ENCODE results near the gene NFIA. TPM values are rescaled to one million over a fixed set of nuclear protein-coding genes. Genes with fewer than 3 reads are reported as not detected.

The NFIA gene
- total RNA-seq, 1 experiment from 2014 or later: 0.35 TPM

DNA sequence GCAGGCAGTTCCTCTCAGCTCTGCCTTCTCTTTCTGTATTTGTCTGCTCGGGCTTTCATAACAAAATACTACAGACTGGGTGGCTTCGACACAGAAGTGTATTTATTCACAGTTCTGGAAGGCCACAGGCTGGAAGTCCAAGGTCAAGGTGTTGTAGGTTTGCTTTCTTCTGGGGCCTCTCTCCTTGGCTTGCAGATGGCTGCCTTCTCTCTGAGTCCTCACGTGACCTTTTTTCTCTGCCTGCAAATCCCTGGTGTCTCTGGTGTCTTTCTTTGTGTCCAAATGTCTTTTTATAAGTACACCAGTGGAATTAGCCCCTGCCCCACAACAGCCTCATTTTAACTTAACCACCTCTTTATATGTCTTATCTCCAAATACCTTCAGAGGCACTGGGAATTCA lies 392.6 kb downstream of the NFIA start:
- Mint-ChIP-seq H3K36me3 (ENCODE audit: insufficient read depth in 1 of 3, low read depth in 3 of 3) (no peaks in the 10 kb centered on the region), H3K9me3 (peaks cover 0 to 17% of the 10 kb centered on the region in 2 experiments; a peak in 2 of 5 replicates), H3K27me3 (ENCODE audit: low read depth) (peaks cover 99% of the 10 kb centered on the region), H3K27ac (no peak overlapping the region), H3K4me3 (no peak overlapping the region), H3K4me1 (peaks cover 3 to 4% of the 10 kb centered on the region in 2 experiments; a peak in 1 of 4 replicates)
- Histone ChIP-seq H2BK5ac (ENCODE audit: insufficient read length, low read length) (no peak overlapping the region), H2BK15ac (ENCODE audit: low read depth, low read length) (no peak overlapping the region), H2AK5ac (ENCODE audit: insufficient read length, low read length) (no peak overlapping the region), H3K14ac (ENCODE audit: insufficient read depth, low read length) (no peak overlapping the region), H3K4me2 (ENCODE audit: insufficient read depth, insufficient read length, low read length) (no peak overlapping the region), H3K9me3 (ENCODE audit: control insufficient read depth, low read depth, low read length) (no peaks in the 10 kb centered on the region), H2BK120ac (ENCODE audit: low read depth, low read length, poor library complexity, severe bottlenecking) (no peak overlapping the region), H3K18ac (ENCODE audit: insufficient read length, low read depth, low read length) (no peak overlapping the region), H3K79me2 (ENCODE audit: insufficient read depth, low read length) (no peaks in the 10 kb centered on the region), H3K27ac (ENCODE audit: insufficient read length, low read depth, low read length) (no peak overlapping the region), H4K20me1 (ENCODE audit: control insufficient read depth, insufficient read depth, insufficient read length) (no peaks in the 10 kb centered on the region), H3K56ac (ENCODE audit: insufficient read length, low read depth, low read length) (no peak overlapping the region), H2BK12ac (ENCODE audit: insufficient read length, low read depth, low read length) (no peak overlapping the region), H3K79me1 (ENCODE audit: insufficient read depth, low read depth, low read length, poor library complexity, severe bottlenecking) (no peaks in the 10 kb centered on the region), H4K5ac (ENCODE audit: insufficient read length, low read depth, low read length) (no peak overlapping the region), H3K23ac (ENCODE audit: insufficient read length, low read depth, low read length) (no peak overlapping the region), H2BK20ac (ENCODE audit: low read depth, low read length, poor library complexity, severe bottlenecking) (no peak overlapping the region), H2AFZ (ENCODE audit: low read length) (no peak overlapping the region), H3T11ph (ENCODE audit: low read length) (no peak overlapping the region), H3K9ac (ENCODE audit: extremely low read depth, insufficient read length, low read length) (no peak overlapping the region), H3K27me3 (ENCODE audit: insufficient read depth, low read length) (peaks cover 46% of the 10 kb centered on the region), H4K8ac (replicated peaks; ENCODE audit: insufficient read length, low read depth, low read length) (no peak overlapping the region), H4K91ac (ENCODE audit: insufficient read length, low read depth, low read length) (no peak overlapping the region), H3K4ac (ENCODE audit: low read depth, low read length) (no peak overlapping the region), H3K4me1 (ENCODE audit: insufficient read depth, low read length) (no peaks in the 10 kb centered on the region), H3K23me2 (ENCODE audit: insufficient read length, low read depth, low read length, poor library complexity, severe bottlenecking) (no peaks in the 10 kb centered on the region)
- no CpG with 5 or more reads among the region's 3 CpGs for WGBS (ENCODE audit: extremely low coverage, insufficient read length, low lambda C conversion rate)
- TF ChIP-seq, protein P1, sequence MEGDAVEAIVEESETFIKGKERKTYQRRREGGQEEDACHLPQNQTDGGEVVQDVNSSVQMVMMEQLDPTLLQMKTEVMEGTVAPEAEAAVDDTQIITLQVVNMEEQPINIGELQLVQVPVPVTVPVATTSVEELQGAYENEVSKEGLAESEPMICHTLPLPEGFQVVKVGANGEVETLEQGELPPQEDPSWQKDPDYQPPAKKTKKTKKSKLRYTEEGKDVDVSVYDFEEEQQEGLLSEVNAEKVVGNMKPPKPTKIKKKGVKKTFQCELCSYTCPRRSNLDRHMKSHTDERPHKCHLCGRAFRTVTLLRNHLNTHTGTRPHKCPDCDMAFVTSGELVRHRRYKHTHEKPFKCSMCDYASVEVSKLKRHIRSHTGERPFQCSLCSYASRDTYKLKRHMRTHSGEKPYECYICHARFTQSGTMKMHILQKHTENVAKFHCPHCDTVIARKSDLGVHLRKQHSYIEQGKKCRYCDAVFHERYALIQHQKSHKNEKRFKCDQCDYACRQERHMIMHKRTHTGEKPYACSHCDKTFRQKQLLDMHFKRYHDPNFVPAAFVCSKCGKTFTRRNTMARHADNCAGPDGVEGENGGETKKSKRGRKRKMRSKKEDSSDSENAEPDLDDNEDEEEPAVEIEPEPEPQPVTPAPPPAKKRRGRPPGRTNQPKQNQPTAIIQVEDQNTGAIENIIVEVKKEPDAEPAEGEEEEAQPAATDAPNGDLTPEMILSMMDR (conservative IDR thresholded peaks at IDR 0.05): no peak
- DNase-seq: no peak

Measured in H9 (cell line).